WTC11 (cell line): ENCODE results near the gene URB1.

Experiments
- TF ChIP-seq, protein P1 (sequence below): fragments of 250-450 bp; sonication (Bioruptor Pico); conservative IDR thresholded peaks from 2 replicates; pipeline ENCODE4 v1.9.0; 2021; ENCODE audit warnings: mild to moderate bottlenecking
- TF ChIP-seq, protein P2 (sequence below): sonication (generic); formaldehyde crosslinking; IDR thresholded peaks from 2 replicates; pipeline ENCODE4 v1.8.1; 2022; ENCODE audit warnings: missing genetic modification reagents, borderline replicate concordance
- TF ChIP-seq, protein P3 (sequence below): fragments of 200-600 bp; IDR thresholded peaks from 2 replicates; pipeline ENCODE4 v1.8.0; 2022; ENCODE audit warnings: antibody characterized with exemption
- TF ChIP-seq, protein P4 (sequence below): sonication (generic); formaldehyde crosslinking; IDR thresholded peaks from 2 replicates; pipeline ENCODE4 v1.8.0; 2023; ENCODE audit warnings: missing genetic modification reagents, mild to moderate bottlenecking, borderline replicate concordance

DNA sequence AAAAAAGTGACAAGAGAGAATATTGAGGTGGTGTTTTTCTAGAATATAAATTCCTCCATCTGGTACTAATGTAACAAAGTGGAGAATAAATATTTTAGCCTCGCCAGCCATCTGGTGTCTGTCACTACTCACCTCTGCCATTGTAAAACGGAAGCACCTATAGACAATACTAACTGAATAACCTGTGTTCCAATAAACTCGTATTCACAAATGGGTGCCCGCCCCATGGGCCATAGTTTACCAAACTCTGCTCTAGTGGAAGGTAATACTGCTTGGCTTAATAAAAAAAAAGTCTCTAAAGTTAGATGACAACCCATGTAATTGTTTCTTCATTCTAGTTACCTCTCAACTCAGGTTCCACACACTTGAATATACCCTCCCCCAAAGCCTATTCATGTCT lies 122.1 kb downstream of the URB1 start:
- TF ChIP-seq, protein P1, sequence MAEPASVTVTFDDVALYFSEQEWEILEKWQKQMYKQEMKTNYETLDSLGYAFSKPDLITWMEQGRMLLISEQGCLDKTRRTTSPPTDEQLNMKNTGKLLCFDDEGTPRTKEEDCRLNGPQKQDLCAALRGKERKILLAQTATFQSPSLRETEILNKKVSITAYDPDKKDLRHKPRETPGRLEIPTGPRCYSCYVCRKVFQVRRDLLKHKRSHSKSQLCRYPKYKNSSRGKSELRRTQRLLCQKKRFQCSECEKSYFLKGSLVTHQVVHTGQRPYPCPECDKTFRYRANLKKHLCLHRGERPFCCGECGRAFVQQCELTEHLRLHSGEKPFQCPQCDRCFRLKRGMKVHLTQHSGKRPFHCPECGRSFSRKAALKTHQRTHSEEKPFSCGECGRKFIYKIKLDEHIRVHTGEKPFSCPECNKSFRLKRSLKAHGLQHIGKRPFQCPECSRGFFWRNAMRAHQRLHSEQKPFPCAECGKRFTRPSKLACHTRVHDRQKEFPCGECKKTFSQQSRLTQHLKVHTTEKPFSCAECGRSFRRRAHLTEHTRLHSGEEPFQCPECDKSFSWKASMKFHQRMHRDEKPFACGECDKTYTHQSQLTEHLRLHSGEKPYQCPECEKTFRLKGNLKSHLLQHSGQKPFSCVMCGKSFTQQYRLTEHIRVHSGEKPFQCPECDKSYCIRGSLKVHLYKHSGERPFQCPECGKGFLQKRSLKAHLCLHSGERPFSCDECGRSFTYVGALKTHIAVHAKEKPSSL (CRISPR knock-in tag): no peak
- TF ChIP-seq, protein P2, sequence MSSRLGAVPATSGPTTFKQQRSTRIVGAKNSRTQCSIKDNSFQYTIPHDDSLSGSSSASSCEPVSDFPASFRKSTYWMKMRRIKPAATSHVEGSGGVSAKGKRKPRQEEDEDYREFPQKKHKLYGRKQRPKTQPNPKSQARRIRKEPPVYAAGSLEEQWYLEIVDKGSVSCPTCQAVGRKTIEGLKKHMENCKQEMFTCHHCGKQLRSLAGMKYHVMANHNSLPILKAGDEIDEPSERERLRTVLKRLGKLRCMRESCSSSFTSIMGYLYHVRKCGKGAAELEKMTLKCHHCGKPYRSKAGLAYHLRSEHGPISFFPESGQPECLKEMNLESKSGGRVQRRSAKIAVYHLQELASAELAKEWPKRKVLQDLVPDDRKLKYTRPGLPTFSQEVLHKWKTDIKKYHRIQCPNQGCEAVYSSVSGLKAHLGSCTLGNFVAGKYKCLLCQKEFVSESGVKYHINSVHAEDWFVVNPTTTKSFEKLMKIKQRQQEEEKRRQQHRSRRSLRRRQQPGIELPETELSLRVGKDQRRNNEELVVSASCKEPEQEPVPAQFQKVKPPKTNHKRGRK (CRISPR knock-in tag): no peak
- TF ChIP-seq, protein P3, sequence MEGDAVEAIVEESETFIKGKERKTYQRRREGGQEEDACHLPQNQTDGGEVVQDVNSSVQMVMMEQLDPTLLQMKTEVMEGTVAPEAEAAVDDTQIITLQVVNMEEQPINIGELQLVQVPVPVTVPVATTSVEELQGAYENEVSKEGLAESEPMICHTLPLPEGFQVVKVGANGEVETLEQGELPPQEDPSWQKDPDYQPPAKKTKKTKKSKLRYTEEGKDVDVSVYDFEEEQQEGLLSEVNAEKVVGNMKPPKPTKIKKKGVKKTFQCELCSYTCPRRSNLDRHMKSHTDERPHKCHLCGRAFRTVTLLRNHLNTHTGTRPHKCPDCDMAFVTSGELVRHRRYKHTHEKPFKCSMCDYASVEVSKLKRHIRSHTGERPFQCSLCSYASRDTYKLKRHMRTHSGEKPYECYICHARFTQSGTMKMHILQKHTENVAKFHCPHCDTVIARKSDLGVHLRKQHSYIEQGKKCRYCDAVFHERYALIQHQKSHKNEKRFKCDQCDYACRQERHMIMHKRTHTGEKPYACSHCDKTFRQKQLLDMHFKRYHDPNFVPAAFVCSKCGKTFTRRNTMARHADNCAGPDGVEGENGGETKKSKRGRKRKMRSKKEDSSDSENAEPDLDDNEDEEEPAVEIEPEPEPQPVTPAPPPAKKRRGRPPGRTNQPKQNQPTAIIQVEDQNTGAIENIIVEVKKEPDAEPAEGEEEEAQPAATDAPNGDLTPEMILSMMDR: no peak
- TF ChIP-seq, protein P4, sequence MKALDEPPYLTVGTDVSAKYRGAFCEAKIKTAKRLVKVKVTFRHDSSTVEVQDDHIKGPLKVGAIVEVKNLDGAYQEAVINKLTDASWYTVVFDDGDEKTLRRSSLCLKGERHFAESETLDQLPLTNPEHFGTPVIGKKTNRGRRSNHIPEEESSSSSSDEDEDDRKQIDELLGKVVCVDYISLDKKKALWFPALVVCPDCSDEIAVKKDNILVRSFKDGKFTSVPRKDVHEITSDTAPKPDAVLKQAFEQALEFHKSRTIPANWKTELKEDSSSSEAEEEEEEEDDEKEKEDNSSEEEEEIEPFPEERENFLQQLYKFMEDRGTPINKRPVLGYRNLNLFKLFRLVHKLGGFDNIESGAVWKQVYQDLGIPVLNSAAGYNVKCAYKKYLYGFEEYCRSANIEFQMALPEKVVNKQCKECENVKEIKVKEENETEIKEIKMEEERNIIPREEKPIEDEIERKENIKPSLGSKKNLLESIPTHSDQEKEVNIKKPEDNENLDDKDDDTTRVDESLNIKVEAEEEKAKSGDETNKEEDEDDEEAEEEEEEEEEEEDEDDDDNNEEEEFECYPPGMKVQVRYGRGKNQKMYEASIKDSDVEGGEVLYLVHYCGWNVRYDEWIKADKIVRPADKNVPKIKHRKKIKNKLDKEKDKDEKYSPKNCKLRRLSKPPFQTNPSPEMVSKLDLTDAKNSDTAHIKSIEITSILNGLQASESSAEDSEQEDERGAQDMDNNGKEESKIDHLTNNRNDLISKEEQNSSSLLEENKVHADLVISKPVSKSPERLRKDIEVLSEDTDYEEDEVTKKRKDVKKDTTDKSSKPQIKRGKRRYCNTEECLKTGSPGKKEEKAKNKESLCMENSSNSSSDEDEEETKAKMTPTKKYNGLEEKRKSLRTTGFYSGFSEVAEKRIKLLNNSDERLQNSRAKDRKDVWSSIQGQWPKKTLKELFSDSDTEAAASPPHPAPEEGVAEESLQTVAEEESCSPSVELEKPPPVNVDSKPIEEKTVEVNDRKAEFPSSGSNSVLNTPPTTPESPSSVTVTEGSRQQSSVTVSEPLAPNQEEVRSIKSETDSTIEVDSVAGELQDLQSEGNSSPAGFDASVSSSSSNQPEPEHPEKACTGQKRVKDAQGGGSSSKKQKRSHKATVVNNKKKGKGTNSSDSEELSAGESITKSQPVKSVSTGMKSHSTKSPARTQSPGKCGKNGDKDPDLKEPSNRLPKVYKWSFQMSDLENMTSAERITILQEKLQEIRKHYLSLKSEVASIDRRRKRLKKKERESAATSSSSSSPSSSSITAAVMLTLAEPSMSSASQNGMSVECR (CRISPR knock-in tag): no peak
